Tibial artery (tissue), 4 donors: ENCODE measurements around the gene KCNN2.

Source experiments
- DNase-seq, 2 donors: peaks; one replicate each; pipeline ENCODE4 v3.0.0-alpha.2; 2019
- H3K27ac ChIP-seq, 2 donors: fragments of 200-600 bp; sonication (generic) in 1 of 2; 1 replicate in 1 of 2; 2 replicates in 1 of 2; pipeline ENCODE4 v1.5.1; 2018 to 2019; ENCODE audit warnings: mild to moderate bottlenecking in 1 of 2
- H3K27me3 ChIP-seq, 2 donors: fragments of 200-600 bp; sonication (generic) in 1 of 2; one replicate each; pipeline versions ENCODE4 v1.5.1 to v1.6.0; 2016 to 2019
- H3K36me3 ChIP-seq, 3 donors: fragments of 200-600 bp; sonication (generic) in 2 of 3; one replicate each; pipeline ENCODE4 v1.5.1; 2016 to 2019; ENCODE audit warnings: mild to moderate bottlenecking in 2 of 3
- H3K4me1 ChIP-seq, 4 donors: fragments of 200-600 bp; sonication (generic) in 2 of 4; 1 replicate in 3 of 4; 2 replicates in 1 of 4; pipeline ENCODE4 v1.5.1; 2016 to 2019
- H3K4me3 ChIP-seq, 2 donors: fragments of 200-600 bp; sonication (generic) in 1 of 2; 1 replicate in 1 of 2; 2 replicates in 1 of 2; pipeline ENCODE4 v1.5.1; 2018 to 2019; ENCODE audit warnings: mild to moderate bottlenecking in 2 of 2
- H3K9me3 ChIP-seq, 3 donors: fragments of 200-600 bp; sonication (generic) in 1 of 3; one replicate each; pipeline ENCODE4 v1.5.1; 2016 to 2019
- CTCF ChIP-seq, 2 experiments: fragments of 200-600 bp in 1 of 2; fragments of 450-650 bp in 1 of 2; IDR thresholded peaks; one replicate each; pipeline ENCODE4 v1.5.1; 2017 to 2019; ENCODE audit warnings: antibody characterized with exemption in 2 of 2, mild to moderate bottlenecking in 1 of 2, moderate library complexity in 1 of 2
- intact Hi-C: fragments of 100-400 bp; cut with DNase I; formaldehyde crosslinking; loops from one replicate; pipeline ENCODE4 v1.15.0; 2023; ENCODE audit warnings: low total_unique reads

KCNN2 gene

GRCh38 chr5:114377946-114378345 lies 16.1 kb downstream of the KCNN2 start:
- TF ChIP-seq CTCF (IDR thresholded peaks at IDR 0.05) = no peak
- Histone ChIP-seq H3K27ac (no peak overlapping the region), H3K4me3 (no peak overlapping the region), H3K9me3 (no peaks in the 10 kb centered on the region), H3K4me1 (no peaks in the 10 kb centered on the region), H3K36me3 (no peaks in the 10 kb centered on the region), H3K27me3 (no peaks in the 10 kb centered on the region)
- DNase-seq = no peak
- intact Hi-C loops = no loop called here

GRCh38 chr5:114380721-114381120 lies 18.9 kb downstream of the KCNN2 start:
- Histone ChIP-seq H3K4me1 (no peaks in the 10 kb centered on the region), H3K27me3 (no peaks in the 10 kb centered on the region), H3K9me3 (no peaks in the 10 kb centered on the region), H3K4me3 (no peak overlapping the region), H3K36me3 (no peaks in the 10 kb centered on the region), H3K27ac (no peak overlapping the region)
- TF ChIP-seq CTCF (IDR thresholded peaks at IDR 0.05) = no peak
- no peak for DNase-seq
- intact Hi-C loops = no loop called here

- DNase-seq = no peak
- no peak for TF ChIP-seq CTCF (IDR thresholded peaks at IDR 0.05)
- Histone ChIP-seq H3K27me3 (no peaks in the 10 kb centered on the region), H3K27ac (no peak overlapping the region), H3K4me1 (no peaks in the 10 kb centered on the region), H3K9me3 (no peaks in the 10 kb centered on the region), H3K36me3 (no peaks in the 10 kb centered on the region), H3K4me3 (no peak overlapping the region)
- intact Hi-C loops = no loop called here
These were observed 25.6 kb downstream of the KCNN2 start for GRCh38 chr5:114387433-114387832.

GRCh38 chr5:114390431-114390830 lies 28.6 kb downstream of the KCNN2 start:
- Histone ChIP-seq H3K4me3 (no peak overlapping the region), H3K9me3 (no peaks in the 10 kb centered on the region), H3K27me3 (no peaks in the 10 kb centered on the region), H3K36me3 (no peaks in the 10 kb centered on the region), H3K27ac (no peak overlapping the region), H3K4me1 (no peaks in the 10 kb centered on the region)
- intact Hi-C loops = no loop called here
- DNase-seq = no peak
- TF ChIP-seq CTCF (IDR thresholded peaks at IDR 0.05) = no peak

GRCh38 chr5:114391321-114391720 lies 29.5 kb downstream of the KCNN2 start:
- DNase-seq = no peak
- H3K36me3 ChIP-seq = no peaks in the 10 kb centered on the region
- H3K27ac ChIP-seq = no peak overlapping the region
- H3K9me3 ChIP-seq = no peaks in the 10 kb centered on the region
- no peaks in the 10 kb centered on the region for H3K4me1 ChIP-seq
- H3K4me3 ChIP-seq = no peak overlapping the region
- intact Hi-C loops = no loop called here
- no peak for TF ChIP-seq CTCF (IDR thresholded peaks at IDR 0.05)
- no peaks in the 10 kb centered on the region for H3K27me3 ChIP-seq

GRCh38 chr5:114393159-114393558 lies 31.3 kb downstream of the KCNN2 start:
- Histone ChIP-seq H3K36me3 (no peaks in the 10 kb centered on the region), H3K4me1 (no peaks in the 10 kb centered on the region), H3K4me3 (no peak overlapping the region), H3K27me3 (no peaks in the 10 kb centered on the region), H3K9me3 (peaks cover 0 to 2% (median 0%) of the 10 kb centered on the region in 3 donors), H3K27ac (no peak overlapping the region)
- no peak for DNase-seq
- no peak for TF ChIP-seq CTCF (IDR thresholded peaks at IDR 0.05)
- intact Hi-C loops = no loop called here
